HG03460 (cell line): ENCODE results near the gene ARFIP1.
"Not testable (repeated sequence)": the region's sequence is repeated elsewhere in the genome, so short reads cannot be mapped to it uniquely, and the experiment has no call there.

Experiments used
- ATAC-seq: cut with Tn5 transposase; IDR thresholded peaks from one replicate; pipeline ENCODE4 v1.9.1; 2021; ENCODE audit not compliant: unreplicated experiment

ARFIP1 gene

DNA sequence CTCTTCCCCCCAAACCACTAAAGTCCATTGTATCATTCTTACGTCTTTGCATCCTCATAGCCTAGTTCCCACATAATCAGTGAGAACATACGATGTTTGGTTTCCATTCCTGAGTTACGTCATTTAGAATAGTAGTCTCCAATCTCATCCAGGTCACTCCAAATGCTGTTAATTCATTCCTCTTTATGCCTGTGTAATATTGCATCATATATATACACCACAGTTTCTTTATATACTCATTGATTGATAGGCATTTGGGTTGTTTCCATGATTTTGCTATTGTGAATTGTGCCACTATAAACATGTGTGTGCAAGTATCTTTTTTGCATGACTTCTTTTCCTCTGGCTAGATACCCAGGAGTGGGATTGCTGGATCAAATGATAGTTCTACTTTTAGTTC lies 57.2 kb downstream of the ARFIP1 start:
- ATAC-seq: no peak

- ATAC-seq: not testable (repeated sequence)
These were observed 60.0 kb downstream of the ARFIP1 start for GRCh38 chr4:152839729-152840128.

DNA sequence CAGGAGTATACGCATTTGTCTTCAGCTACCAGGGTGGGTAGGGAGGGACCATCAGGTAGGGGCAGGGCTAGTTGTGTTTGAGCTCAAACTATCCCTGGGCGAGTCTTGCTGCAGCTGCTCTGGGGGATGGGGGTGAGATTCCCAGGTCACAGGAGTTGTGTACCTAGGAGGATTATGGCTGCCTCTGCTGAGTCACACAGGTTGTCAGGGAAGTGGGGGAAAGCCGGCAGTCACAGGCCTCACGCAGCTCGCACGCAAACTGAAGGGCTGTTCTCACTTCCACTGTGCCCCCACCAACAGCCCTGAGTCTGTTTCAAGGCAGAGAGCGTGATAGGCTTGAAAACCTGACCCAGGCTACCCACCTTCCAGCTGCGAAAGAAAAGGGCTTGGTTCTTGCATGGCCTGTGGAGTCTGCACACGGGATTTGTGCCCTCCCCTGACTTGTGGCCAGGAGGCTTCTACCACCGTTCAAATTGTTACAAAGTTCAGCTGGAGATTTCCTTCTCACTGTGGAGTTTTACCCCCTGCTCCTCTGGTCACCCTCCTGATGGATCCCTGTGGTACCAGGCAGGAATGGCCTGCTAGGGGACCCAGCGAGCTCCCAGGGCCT lies 63.8 kb downstream of the ARFIP1 start:
- ATAC-seq: no peak

DNA sequence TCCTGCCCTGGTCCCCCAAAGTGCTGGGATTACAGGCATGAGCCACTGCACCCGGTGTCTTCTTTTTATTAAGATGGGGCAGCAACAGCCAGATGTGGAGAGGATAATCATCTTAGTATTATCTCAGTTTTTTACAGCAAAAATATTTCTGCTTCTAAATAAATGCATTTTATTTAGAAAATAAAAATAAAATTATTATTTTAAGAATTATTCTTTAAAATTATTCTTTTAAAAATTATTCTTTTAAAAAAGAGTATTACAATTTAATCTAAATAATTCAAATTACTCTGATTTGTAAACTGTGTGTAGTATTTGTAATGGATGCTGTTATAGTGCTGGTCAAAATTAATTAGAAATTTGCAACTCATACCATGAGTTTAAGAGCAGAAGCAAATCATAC lies 67.6 kb downstream of the ARFIP1 start:
- no peak for ATAC-seq

- no peak for ATAC-seq
These were observed 68.8 kb downstream of the ARFIP1 start for GRCh38 chr4:152848508-152848907.

- no peak for ATAC-seq
These were observed 69.6 kb downstream of the ARFIP1 start for GRCh38 chr4:152849350-152849749.

GRCh38 chr4:152850377-152850776 lies 70.6 kb downstream of the ARFIP1 start:
- no peak for ATAC-seq

DNA sequence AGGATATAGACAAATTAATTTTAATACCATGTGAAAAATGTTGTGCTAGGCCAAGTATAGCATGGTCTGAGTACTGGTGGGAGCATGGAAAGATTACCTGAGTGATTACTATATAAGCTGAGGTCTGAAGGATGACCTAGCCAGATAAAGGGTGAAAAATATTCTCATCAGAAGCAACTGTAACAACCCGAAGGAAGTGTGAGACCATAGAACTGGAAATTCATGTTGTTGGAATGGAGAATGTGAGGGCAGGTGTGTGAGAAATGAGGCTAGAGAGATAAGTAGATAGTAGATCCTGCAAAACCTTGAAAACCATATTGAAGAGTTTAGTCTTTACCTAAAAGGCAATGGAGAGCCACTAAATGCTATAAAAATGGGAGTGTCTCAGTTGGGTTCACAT lies 71.5 kb downstream of the ARFIP1 start:
- no peak for ATAC-seq

DNA sequence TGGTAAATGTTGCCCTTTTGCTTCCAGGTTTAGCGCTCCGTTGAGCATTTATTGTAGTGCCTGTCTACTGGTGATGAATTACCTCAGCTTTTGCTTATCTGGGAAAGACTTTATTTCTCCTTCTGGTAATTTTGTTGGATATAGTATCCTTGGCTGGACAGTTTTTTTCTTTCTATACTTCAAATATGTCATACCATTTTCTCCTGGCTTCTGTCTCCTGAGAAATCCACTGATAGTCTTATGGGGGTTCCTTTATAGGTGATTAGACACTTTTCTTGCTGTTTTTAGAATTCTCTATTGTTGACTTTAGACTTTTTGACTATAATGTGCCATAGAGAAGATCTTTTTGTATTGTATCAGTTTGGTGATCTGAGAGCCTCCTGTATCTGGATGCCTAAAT lies 73.5 kb downstream of the ARFIP1 start:
- ATAC-seq: no peak

DNA sequence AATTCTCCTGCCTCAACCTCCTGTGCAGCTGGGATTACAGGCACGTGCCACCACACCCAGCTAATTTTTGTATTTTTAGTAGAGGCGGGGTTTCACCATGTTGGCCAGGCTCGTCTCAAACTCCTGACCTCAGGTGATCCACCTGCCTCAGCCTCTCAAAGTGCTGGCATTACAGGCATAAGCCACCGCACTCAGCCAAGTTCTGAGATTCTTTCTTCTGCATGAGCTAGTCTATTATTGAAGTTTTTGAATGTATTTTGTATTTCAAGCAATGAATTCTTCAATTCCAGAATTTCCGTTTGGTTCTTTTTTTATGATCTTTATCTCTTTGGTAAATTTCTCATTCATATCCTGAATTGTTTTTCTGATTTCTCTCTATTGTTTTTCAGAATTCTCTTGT lies 74.3 kb downstream of the ARFIP1 start:
- not testable (repeated sequence) for ATAC-seq

DNA sequence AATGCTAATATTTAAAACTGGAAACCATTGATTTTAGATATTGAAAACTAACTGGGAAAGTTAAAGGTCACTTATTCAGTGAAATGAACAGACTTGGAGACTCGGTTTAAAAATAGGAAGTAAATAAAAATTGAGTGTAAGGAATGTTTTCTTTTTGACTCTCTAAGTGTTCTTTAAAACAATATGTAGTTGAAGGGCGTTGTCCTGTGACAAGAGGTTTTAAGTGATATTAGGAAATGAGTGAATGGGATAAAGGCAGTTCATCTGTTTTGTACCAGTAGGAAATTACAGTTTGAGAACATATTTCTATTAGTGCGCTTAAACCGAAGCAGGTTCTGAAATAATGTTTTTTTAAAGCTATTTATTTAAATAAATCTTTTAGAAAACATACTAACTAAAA lies 77.2 kb downstream of the ARFIP1 start:
- no peak for ATAC-seq

GRCh38 chr4:152858934-152859333 lies 79.2 kb downstream of the ARFIP1 start:
- no peak for ATAC-seq

DNA sequence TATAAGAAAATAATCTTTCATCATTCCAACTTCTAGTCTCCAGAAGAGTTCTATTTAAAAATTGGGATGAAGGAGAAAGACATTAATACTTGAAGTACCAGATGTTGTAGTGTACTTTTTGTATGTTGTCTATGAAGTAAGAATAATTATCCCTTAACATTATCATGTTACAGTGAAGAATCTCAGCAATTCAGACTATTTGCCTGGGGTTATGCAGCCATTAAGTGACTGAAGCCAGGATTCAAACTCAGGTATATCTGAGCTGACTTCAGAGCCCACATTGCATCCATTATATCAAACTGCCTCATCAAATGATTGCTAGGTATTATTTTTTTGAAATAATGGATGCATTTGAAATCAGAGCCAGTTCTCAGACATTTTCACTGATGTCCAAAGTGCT lies 80.3 kb downstream of the ARFIP1 start:
- no peak for ATAC-seq

DNA sequence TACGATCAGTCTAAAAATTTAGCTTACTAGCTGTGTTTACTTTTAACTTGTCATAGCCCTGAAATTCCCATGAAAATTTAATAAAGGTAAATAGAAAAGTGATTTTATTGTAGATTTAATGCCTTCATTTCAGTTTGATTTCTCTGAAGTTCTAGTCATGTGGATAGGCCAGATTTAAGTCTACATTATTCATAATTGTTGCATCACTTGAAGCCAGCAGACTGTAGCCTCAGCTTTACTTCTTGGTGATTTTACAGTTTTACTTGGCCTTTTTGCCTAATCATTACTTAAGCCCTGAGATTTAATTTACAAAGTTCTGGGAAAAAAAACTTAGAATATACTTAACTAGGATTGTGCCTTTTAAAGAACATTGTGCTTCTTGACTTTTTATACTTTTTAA lies 82.9 kb downstream of the ARFIP1 start:
- ATAC-seq: no peak

DNA sequence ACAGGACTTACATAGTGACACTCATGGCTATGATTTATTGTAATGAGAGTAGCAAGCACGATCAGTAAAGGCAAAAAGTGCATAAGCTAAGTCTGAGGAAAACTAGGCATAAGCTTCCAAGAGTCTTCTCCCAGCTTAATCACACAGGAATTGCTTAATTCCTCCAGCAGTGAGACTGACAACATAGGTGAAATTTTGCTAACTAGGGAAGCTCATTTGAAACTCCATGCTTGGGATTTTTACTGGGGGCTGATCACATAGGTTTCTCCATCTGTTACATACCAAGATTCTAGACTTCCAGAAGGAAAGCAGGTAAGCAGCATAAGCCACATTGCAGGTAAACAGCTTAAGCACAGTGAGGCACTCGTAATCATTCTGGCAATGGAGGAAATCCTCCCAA lies 84.6 kb downstream of the ARFIP1 start:
- no peak for ATAC-seq

DNA sequence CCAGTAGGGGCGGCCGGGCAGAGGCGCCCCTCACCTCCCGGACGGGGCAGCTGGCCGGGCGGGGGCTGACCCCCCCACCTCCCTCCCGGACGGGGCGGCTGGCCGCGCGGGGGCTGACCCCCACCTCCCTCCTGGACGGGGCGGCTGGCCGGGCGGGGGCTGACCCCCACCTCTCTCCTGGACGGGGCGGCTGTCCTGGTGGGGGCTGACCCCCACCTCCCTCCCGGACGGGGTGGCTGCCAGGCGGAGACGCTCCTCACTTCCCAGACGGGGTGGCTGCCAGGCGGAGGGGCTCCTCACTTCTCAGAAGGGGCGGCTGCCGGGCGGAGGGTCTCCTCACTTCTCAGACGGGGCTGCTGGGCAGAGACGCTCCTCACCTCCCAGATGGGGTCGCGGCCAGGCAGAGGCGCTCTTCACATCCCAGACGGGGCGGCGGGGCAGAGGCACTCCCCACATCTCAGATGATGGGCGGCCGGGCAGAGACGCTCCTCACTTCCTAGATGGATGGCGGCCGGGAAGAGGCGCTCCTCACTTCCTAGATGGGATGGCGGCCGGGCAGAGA lies 86.8 kb downstream of the ARFIP1 start:
- not testable (repeated sequence) for ATAC-seq

DNA sequence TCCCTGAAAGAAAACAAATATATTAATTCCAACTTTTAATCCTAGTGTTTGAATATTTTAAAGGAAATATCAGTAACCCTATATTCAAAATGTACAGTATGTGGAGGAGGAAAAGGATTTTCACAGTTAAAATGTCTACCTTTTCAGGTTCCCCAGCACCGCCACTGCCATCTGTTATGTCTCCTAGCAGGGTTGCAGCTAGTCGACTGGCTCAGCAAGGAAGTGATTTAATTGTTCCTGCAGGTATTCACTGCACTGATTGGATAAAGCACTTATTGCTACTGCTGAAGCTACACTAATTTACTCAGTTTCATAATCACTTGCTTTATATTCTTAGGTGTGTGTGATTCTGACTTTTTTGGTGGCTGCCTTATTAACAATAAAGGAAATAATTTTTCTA lies 90.9 kb downstream of the ARFIP1 start:
- no peak for ATAC-seq

DNA sequence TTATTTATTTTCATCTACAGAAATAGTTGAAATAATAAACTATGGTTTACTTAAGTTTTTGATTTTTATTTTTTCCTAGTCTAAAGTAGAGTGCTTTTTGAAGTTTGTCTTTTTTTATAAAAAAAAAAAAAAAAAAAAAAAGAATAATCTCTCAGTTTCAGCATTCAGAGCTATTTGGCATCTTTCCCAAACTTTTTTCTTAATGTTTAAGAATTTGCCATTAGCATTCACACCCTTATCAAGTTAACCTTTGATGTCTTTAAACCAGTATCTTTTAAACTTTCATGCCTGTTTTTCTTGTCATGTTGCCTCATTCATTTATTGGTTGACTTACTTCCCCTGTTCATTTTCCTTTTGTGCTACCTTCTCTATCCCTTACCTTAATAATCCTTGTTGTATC lies 95.5 kb downstream of the ARFIP1 start:
- ATAC-seq: no peak

GRCh38 chr4:152877868-152878267 lies 98.1 kb downstream of the ARFIP1 start:
- no peak for ATAC-seq

- ATAC-seq: no peak
These were observed 100.5 kb downstream of the ARFIP1 start for GRCh38 chr4:152880263-152880662.

- ATAC-seq: no peak
These were observed 102.2 kb downstream of the ARFIP1 start for GRCh38 chr4:152881974-152882373.

- no peak for ATAC-seq
These were observed 105.4 kb downstream of the ARFIP1 start for GRCh38 chr4:152885185-152885584.

DNA sequence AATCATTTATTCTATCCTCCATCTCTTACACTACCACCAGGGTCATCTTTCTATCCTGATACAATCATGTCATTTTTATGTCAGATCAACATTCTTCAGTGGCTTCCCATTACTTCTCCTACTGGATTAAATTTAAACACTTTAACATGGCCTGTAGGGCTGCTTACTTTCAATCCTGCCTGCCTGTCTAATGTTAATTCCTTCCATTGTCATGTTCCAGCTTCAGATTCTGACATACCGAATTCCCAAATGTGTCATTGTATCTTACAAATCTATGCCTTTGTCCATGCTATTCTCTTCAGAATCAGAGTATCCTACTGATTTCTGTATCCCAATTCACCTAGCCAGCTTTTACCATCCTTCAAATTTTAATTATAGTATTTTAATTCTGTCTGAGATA lies 106.4 kb downstream of the ARFIP1 start:
- no peak for ATAC-seq
